SK-N-SH (cell line): Measurements from ENCODE around the gene NBEA. TPM values are rescaled to one million over a fixed set of nuclear protein-coding genes. Genes with fewer than 3 reads are reported as not detected.
"Not testable (repeated sequence)": the region's sequence is repeated elsewhere in the genome, so short reads cannot be mapped to it uniquely, and the experiment has no call there.

ENCODE experiments used
- CTCF ChIA-PET: fragments of 300-600, 350-600 bp; formaldehyde crosslinking; extraction: SDS; loops from one replicate; lab custom pipeline; 2021; lab: Yijun Ruan, JAX
- POLR2A ChIA-PET: fragments of 350-600 bp; sonication (Branson Sonifier 250); formaldehyde crosslinking; extraction: SDS; loops from one replicate; lab custom pipeline; 2020; ENCODE audit warnings: antibody characterized with exemption, inconsistent platforms; lab: Yijun Ruan, JAX
- DNase-seq: peaks from one replicate; pipeline ENCODE4 v3.0.0; 2012
- H2AFZ ChIP-seq: fragments of 200-600 bp; sonication (generic); 2 replicates; pipeline ENCODE4 v1.8.1; 2016; ENCODE audit warnings: antibody characterized with exemption, mild to moderate bottlenecking, low read depth
- H3F3A ChIP-seq: fragments of 200-600 bp; sonication (generic); replicated peaks from 2 replicates; pipeline ENCODE3; 2016; ENCODE audit warnings: antibody characterized with exemption, mild to moderate bottlenecking; ENCODE audit not compliant: insufficient read depth
- H3K27ac ChIP-seq, 2 experiments: fragments of 200-500 bp in 1 of 2; fragments of 200-600 bp in 1 of 2; sonication (Bioruptor generic) in 1 of 2; sonication (generic), shearing (Covaris generic) in 1 of 2; 2 replicates each; pipeline versions ENCODE4 v1.5.1 to v1.6.1; 2014 to 2016; ENCODE audit warnings: low read depth in 2 of 2, inconsistent platforms in 1 of 2, low read length in 1 of 2, mild to moderate bottlenecking in 1 of 2, mixed read lengths in 1 of 2
- H3K27me3 ChIP-seq: fragments of 200-600 bp; sonication (generic), shearing (Covaris generic); 2 replicates; pipeline ENCODE4 v1.6.1; 2016; ENCODE audit warnings: mixed run types; ENCODE audit not compliant: insufficient read depth
- H3K36me3 ChIP-seq, 2 experiments: fragments of 200-500 bp in 1 of 2; fragments of 200-600 bp in 1 of 2; sonication (Bioruptor generic) in 1 of 2; sonication (generic) in 1 of 2; replicated peaks in 1 of 2; 2 replicates each; pipeline versions ENCODE3 to v1.5.1; 2014 to 2016; ENCODE audit warnings: low read length in 1 of 2, mild to moderate bottlenecking in 1 of 2; ENCODE audit not compliant: insufficient read depth in 2 of 2, control insufficient read depth in 1 of 2
- H3K4me1 ChIP-seq, 2 experiments: fragments of 200-500 bp in 1 of 2; fragments of 200-600 bp in 1 of 2; sonication (Bioruptor generic) in 1 of 2; sonication (generic), shearing (Covaris generic) in 1 of 2; 2 replicates each; pipeline versions ENCODE4 v1.5.1 to v1.6.1; 2014 to 2016; ENCODE audit warnings: low read depth in 1 of 2, low read length in 1 of 2, mixed run types in 1 of 2; ENCODE audit not compliant: insufficient read depth in 2 of 2, control insufficient read depth in 1 of 2
- H3K4me2 ChIP-seq: fragments of 200-600 bp; sonication (generic), shearing (Covaris generic); 2 replicates; pipeline ENCODE4 v1.6.1; 2017; ENCODE audit warnings: mixed run types
- H3K4me3 ChIP-seq, 2 experiments: fragments of 200-500 bp in 1 of 2; fragments of 200-600 bp in 1 of 2; sonication (Bioruptor generic) in 1 of 2; sonication (generic), shearing (Covaris generic) in 1 of 2; 2 replicates each; pipeline versions ENCODE4 v1.5.1 to v1.8.1; 2014 to 2016; ENCODE audit warnings: low read depth in 2 of 2, inconsistent platforms in 1 of 2, low read length in 1 of 2, mild to moderate bottlenecking in 1 of 2, mixed read lengths in 1 of 2, moderate library complexity in 1 of 2
- H3K79me2 ChIP-seq: fragments of 200-600 bp; sonication (generic); 2 replicates; pipeline ENCODE4 v1.8.1; 2017; ENCODE audit warnings: mild to moderate bottlenecking; ENCODE audit not compliant: insufficient read depth
- H3K9ac ChIP-seq: fragments of 200-600 bp; sonication (generic); 2 replicates; pipeline ENCODE4 v1.6.1; 2017; ENCODE audit warnings: mixed run types
- H3K9me2 ChIP-seq: fragments of 200-600 bp; sonication (generic); 2 replicates; pipeline ENCODE4 v1.6.1; 2017; ENCODE audit warnings: mixed run types
- H3K9me3 ChIP-seq: fragments of 200-600 bp; sonication (generic); 2 replicates; pipeline ENCODE4 v1.6.1; 2017; ENCODE audit warnings: mixed run types, mild to moderate bottlenecking, moderate library complexity
- H4K20me1 ChIP-seq: fragments of 200-600 bp; sonication (generic); 2 replicates; pipeline ENCODE4 v1.6.1; 2017; ENCODE audit warnings: mild to moderate bottlenecking, mixed run types; ENCODE audit not compliant: insufficient read depth
- EZH2phosphoT487 ChIP-seq: fragments of 200-600 bp; sonication (generic); IDR thresholded peaks from 2 replicates; pipeline ENCODE4 v1.6.1; 2017; ENCODE audit warnings: low read depth, mixed run types, mild to moderate bottlenecking, antibody characterized with exemption, moderate library complexity, borderline replicate concordance
- FOXM1 ChIP-seq: IDR thresholded peaks from 2 replicates; pipeline ENCODE4 v1.4.0; 2012; ENCODE audit warnings: low read depth, mild to moderate bottlenecking
- MAX ChIP-seq: IDR thresholded peaks from 2 replicates; pipeline ENCODE4 v1.4.0; 2012; ENCODE audit warnings: low read depth
- NRF1 ChIP-seq: IDR thresholded peaks from 2 replicates; pipeline ENCODE4 v1.6.1; 2012; ENCODE audit warnings: low read depth, mild to moderate bottlenecking, low read length
- PBX3 ChIP-seq: IDR thresholded peaks from 2 replicates; pipeline ENCODE4; 2012
- POLR2AphosphoS5 ChIP-seq: IDR thresholded peaks from 2 replicates; pipeline ENCODE4 v1.6.1; 2012; ENCODE audit warnings: low read depth, low read length
- RCOR1 ChIP-seq: fragments of 150-350 bp; IDR thresholded peaks from 2 replicates; pipeline ENCODE4 v1.6.1; 2017; ENCODE audit warnings: antibody characterized with exemption, low read length
- SMC3 ChIP-seq: IDR thresholded peaks from 2 replicates; pipeline ENCODE4 v1.6.1; 2012; ENCODE audit warnings: low read depth, low read length, improper control_type of control experiment
- USF1 ChIP-seq: IDR thresholded peaks from 2 replicates; pipeline ENCODE4 v1.4.0; 2012; ENCODE audit warnings: low read depth, borderline replicate concordance
- YY1 ChIP-seq: IDR thresholded peaks from 2 replicates; pipeline ENCODE4 v1.4.0; 2012; ENCODE audit warnings: low read depth, mild to moderate bottlenecking
- WGBS: methylation state at CpG from one replicate; pipeline ENCODE4 v1.1.6; 2017; ENCODE audit warnings: low lambda C conversion rate; 5-methylcytosine and 5-hydroxymethylcytosine counted together
- polyA plus RNA-seq, 3 experiments: library from polyadenylated mRNA; depleted of rRNA; stranded (reverse); fragments of >200 nt; gene quantifications; 2 replicates each; pipeline ENCODE4 v1.2.3, GENCODE V29; 2012

NBEA gene
- polyA plus RNA-seq, 1 of the 3 experiments (the other 2 are of a cell fraction): 12.3 TPM

GRCh38 chr13:34993470-34993869, 51.4 kb downstream of the NBEA start:
- DNase-seq: no peak
- no peak overlapping the region for H3K9ac ChIP-seq
- no peak overlapping the region for H3K27ac ChIP-seq
- no peaks in the 10 kb centered on the region for H3K36me3 ChIP-seq
- WGBS: 85% methylated on average over 3 of the region's 3 CpGs
- H3K9me3 ChIP-seq: peaks cover 8% of the 10 kb centered on the region; the same call in 1 of the 2 replicates
- no peaks in the 10 kb centered on the region for H4K20me1 ChIP-seq
- H2AFZ ChIP-seq: no peak overlapping the region
- no peaks in the 10 kb centered on the region for H3K79me2 ChIP-seq
- no peaks in the 10 kb centered on the region for H3K9me2 ChIP-seq
- H3K4me1 ChIP-seq: no peaks in the 10 kb centered on the region
- H3K27me3 ChIP-seq: no peaks in the 10 kb centered on the region
- H3K4me2 ChIP-seq: no peak overlapping the region
- TF ChIP-seq MAX: no peak
- no peak for TF ChIP-seq YY1
- TF ChIP-seq USF1: no peak
- ChIA-PET CTCF (no interaction called here), POLR2A (no interaction called here)
- no peaks in the 10 kb centered on the region for H3F3A ChIP-seq
- no peak overlapping the region for H3K4me3 ChIP-seq

- H3K9me3 ChIP-seq, H3K4me2 ChIP-seq, H3K4me3 ChIP-seq, H3K79me2 ChIP-seq, H3F3A ChIP-seq, DNase-seq, POLR2A ChIA-PET, H3K27me3 ChIP-seq, H3K27ac ChIP-seq, H4K20me1 ChIP-seq, H3K4me1 ChIP-seq, H3K9me2 ChIP-seq, CTCF ChIA-PET, H3K9ac ChIP-seq, H2AFZ ChIP-seq, H3K36me3 ChIP-seq: not testable (repeated sequence)
- 91% methylated on average over 2 of the region's 2 CpGs for WGBS
These were observed 61.7 kb downstream of the NBEA start for GRCh38 chr13:35003734-35004133.

GRCh38 chr13:35005051-35005450, 63.0 kb downstream of the NBEA start:
- TF ChIP-seq EZH2phosphoT487: no peak
- no peak for TF ChIP-seq POLR2AphosphoS5
- TF ChIP-seq RCOR1: no peak
- no peak for TF ChIP-seq PBX3
- no peak for TF ChIP-seq USF1
- TF ChIP-seq SMC3: no peak
- TF ChIP-seq FOXM1: no peak
- no peak for TF ChIP-seq NRF1
- ChIA-PET CTCF (no interaction called here), POLR2A (no interaction called here)
- H3K9ac ChIP-seq: no peak overlapping the region
- no peaks in the 10 kb centered on the region for H3F3A ChIP-seq
- 53% methylated on average over 2 of the region's 2 CpGs for WGBS
- H3K4me3 ChIP-seq: no peak overlapping the region
- no peaks in the 10 kb centered on the region for H3K9me3 ChIP-seq
- no peaks in the 10 kb centered on the region for H3K27me3 ChIP-seq
- H3K27ac ChIP-seq: no peak overlapping the region
- no peak overlapping the region for H2AFZ ChIP-seq
- H3K79me2 ChIP-seq: no peaks in the 10 kb centered on the region
- H3K4me2 ChIP-seq: no peak overlapping the region
- DNase-seq: no peak
- H4K20me1 ChIP-seq: no peaks in the 10 kb centered on the region
- peaks cover 0 to 6% of the 10 kb centered on the region in 2 experiments; a peak in 1 of 4 replicates for H3K4me1 ChIP-seq
- no peaks in the 10 kb centered on the region for H3K9me2 ChIP-seq
- H3K36me3 ChIP-seq: no peaks in the 10 kb centered on the region
